Muscle of leg (tissue), 11 donors: Measurements from ENCODE around the gene MSI2. TPM values are rescaled to one million over a fixed set of nuclear protein-coding genes. Genes with fewer than 3 reads are reported as not detected.

Source experiments
- DNase-seq: peaks from one replicate; pipeline ENCODE4 v3.0.0; 2013
- H3K27ac ChIP-seq: one replicate; pipeline ENCODE4 v1.5.1; 2013; ENCODE audit warnings: mild to moderate bottlenecking, low read length, control low read depth
- H3K27me3 ChIP-seq: one replicate; pipeline ENCODE4 v1.6.1; 2013; ENCODE audit warnings: low read length; ENCODE audit not compliant: control insufficient read depth, insufficient read depth
- H3K36me3 ChIP-seq: one replicate; pipeline ENCODE4 v1.6.1; 2013; ENCODE audit warnings: low read length; ENCODE audit not compliant: control insufficient read depth, insufficient read depth
- H3K4me1 ChIP-seq: one replicate; pipeline ENCODE4 v1.6.1; 2013; ENCODE audit warnings: low read length; ENCODE audit not compliant: control insufficient read depth, insufficient read depth
- H3K4me3 ChIP-seq: one replicate; pipeline ENCODE4 v1.5.1; 2013; ENCODE audit warnings: low read length, control low read depth
- H3K9me3 ChIP-seq: replicated peaks from 2 replicates; pipeline ENCODE4 v1.6.1; 2013; ENCODE audit warnings: low read depth, low read length; ENCODE audit not compliant: control insufficient read depth
- WGBS: methylation state at CpG from one replicate; pipeline ENCODE4 v1.1.5; 2013; ENCODE audit warnings: missing lambda C conversion rate; ENCODE audit not compliant: insufficient coverage; 5-methylcytosine and 5-hydroxymethylcytosine counted together
- polyA plus RNA-seq, 8 donors: library from polyadenylated mRNA; unstranded; fragments of 120-200 nt; gene quantifications; one replicate each; pipeline versions ENCODE4 v1.2.1 to v1.2.3, GENCODE V29; 2013; ENCODE audit warnings: inconsistent platforms in 1 of 8, low replicate concordance in 1 of 8; ENCODE audit not compliant: insufficient read length in 8 of 8, insufficient read depth in 1 of 8
- total RNA-seq: library from RNA; stranded (reverse); fragments of 120-200 nt; gene quantifications from one replicate; pipeline ENCODE4 v1.2.4, GENCODE V29; 2013

The MSI2 gene
- total and polyA plus RNA-seq, 9 donors = 21.5 to 32.0 (median 27.4) TPM

- H3K27me3 ChIP-seq = peaks cover 3% of the 10 kb centered on the region
- peak overlapping the region; percentile 62 for H3K27ac ChIP-seq
- H3K36me3 ChIP-seq = no peaks in the 10 kb centered on the region
- WGBS = 31% methylated on average over 11 of the region's 15 CpGs
- H3K9me3 ChIP-seq = no peaks in the 10 kb centered on the region
- H3K4me1 ChIP-seq = peaks cover 50% of the 10 kb centered on the region
- peak; percentile 87 for DNase-seq
- H3K4me3 ChIP-seq = no peak overlapping the region
These were observed 184.4 kb downstream of the MSI2 start for GRCh38 chr17:57440522-57441269.

DNA sequence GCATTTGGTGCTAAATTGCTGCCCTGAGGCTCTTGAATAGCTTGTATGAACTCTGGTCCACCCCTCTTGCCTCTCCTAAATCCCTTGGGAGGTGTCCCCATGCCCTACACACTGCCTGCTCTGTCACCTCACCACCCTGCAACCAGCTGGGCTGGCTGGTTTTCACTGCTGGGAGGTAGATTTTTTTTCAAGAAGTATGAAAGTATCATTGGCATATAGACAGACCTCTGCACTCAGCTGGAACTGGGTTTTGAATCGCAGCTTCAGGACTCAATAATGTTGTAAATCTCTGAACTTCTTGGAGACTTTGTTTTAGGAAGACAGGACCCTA, 184.9 kb downstream of the MSI2 start:
- DNase-seq = no peak
- Histone ChIP-seq H3K9me3 (no peaks in the 10 kb centered on the region), H3K4me3 (no peak overlapping the region), H3K27me3 (peaks cover 3% of the 10 kb centered on the region), H3K4me1 (peaks cover 53% of the 10 kb centered on the region), H3K36me3 (no peaks in the 10 kb centered on the region), H3K27ac (peak overlapping the region; percentile 47)
- WGBS = no CpG with 5 or more reads among the region's 1 CpG

- H3K27me3 ChIP-seq = peaks cover 3% of the 10 kb centered on the region
- H3K4me1 ChIP-seq = peaks cover 56% of the 10 kb centered on the region
- no peaks in the 10 kb centered on the region for H3K9me3 ChIP-seq
- H3K4me3 ChIP-seq = no peak overlapping the region
- no peaks in the 10 kb centered on the region for H3K36me3 ChIP-seq
- no CpG with 5 or more reads among the region's 9 CpGs for WGBS
- peak overlapping the region; percentile 91 for H3K27ac ChIP-seq
- no peak for DNase-seq
These were observed 186.1 kb downstream of the MSI2 start for GRCh38 chr17:57442401-57442823.

DNA sequence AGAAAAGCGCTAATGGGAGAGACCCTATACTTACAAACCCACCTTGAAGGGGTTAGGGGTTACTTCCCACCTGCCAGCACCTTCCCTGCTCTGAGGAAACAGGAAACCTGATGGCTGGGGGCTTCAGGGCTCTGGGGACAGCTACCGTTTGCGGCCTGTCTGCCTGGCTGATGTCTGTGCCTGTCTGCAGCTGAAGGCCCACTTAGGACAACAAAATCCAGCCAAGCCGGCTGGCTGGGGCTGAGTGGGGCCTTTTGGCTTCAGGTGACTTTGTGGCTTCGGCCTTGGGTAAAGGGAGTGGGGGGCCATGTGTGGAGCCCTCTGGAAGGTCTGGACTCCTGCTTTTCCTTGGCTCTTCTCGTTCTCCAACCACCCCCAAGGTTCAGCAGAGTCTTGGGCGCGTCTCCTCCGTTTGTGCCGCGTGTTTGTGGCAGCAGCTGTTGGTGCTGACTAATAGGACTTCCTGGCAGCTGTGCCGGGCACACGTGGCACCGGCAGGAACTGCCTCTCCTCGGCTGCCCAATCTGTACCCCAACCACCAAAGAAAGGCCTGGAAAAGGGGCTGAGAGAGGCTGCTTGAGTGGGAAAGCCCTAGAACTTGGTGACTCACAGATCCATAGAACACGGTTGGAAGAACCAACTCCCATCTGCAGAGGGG, 186.7 kb downstream of the MSI2 start:
- Histone ChIP-seq H3K27me3 (peaks cover 3% of the 10 kb centered on the region), H3K9me3 (no peaks in the 10 kb centered on the region), H3K4me3 (no peak overlapping the region), H3K27ac (peak overlapping the region; percentile 91), H3K4me1 (peaks cover 55% of the 10 kb centered on the region), H3K36me3 (no peaks in the 10 kb centered on the region)
- 60% methylated on average over 9 of the region's 16 CpGs for WGBS
- peak; percentile 75 for DNase-seq

DNA sequence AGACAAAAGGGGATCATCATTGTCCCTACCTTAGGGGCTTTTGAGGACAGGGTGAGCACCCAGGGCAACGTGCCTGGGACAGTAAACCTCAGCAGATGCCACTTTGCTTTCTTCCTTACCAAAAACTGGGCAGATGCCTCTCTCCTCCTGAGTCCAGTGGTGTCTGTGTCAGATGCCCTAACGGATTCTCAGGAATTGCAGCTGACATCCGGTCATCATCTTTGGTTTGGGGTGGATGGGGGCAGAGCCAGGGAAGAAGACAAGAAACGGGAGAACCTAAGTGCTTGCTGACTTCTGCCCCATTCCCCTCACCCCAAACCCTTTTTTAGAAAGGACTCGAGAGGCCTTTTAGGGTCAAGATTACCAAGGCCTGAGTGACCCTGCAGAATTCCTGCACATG, 187.5 kb downstream of the MSI2 start:
- peaks cover 3% of the 10 kb centered on the region for H3K27me3 ChIP-seq
- WGBS = 92% methylated on average over 2 of the region's 5 CpGs
- no peaks in the 10 kb centered on the region for H3K9me3 ChIP-seq
- H3K27ac ChIP-seq = peak overlapping the region; percentile 91
- no peak overlapping the region for H3K4me3 ChIP-seq
- H3K36me3 ChIP-seq = no peaks in the 10 kb centered on the region
- no peak for DNase-seq
- H3K4me1 ChIP-seq = peaks cover 55% of the 10 kb centered on the region

- H3K27ac ChIP-seq = no peak overlapping the region
- no peaks in the 10 kb centered on the region for H3K36me3 ChIP-seq
- no peak for DNase-seq
- 73% methylated on average over 6 of the region's 13 CpGs for WGBS
- H3K4me1 ChIP-seq = peaks cover 51% of the 10 kb centered on the region
- no peak overlapping the region for H3K4me3 ChIP-seq
- no peaks in the 10 kb centered on the region for H3K9me3 ChIP-seq
- peaks cover 3% of the 10 kb centered on the region for H3K27me3 ChIP-seq
These were observed 188.5 kb downstream of the MSI2 start for GRCh38 chr17:57444682-57445450.

- Histone ChIP-seq H3K9me3 (no peaks in the 10 kb centered on the region), H3K4me3 (no peak overlapping the region), H3K36me3 (no peaks in the 10 kb centered on the region), H3K27ac (no peak overlapping the region), H3K27me3 (peaks cover 3% of the 10 kb centered on the region), H3K4me1 (peaks cover 41% of the 10 kb centered on the region)
- no peak for DNase-seq
- 86% methylated on average over 16 of the region's 17 CpGs for WGBS
These were observed 189.6 kb downstream of the MSI2 start for GRCh38 chr17:57445772-57446472.

GRCh38 chr17:57447357-57447989, 191.2 kb downstream of the MSI2 start:
- no peaks in the 10 kb centered on the region for H3K36me3 ChIP-seq
- no peaks in the 10 kb centered on the region for H3K9me3 ChIP-seq
- peaks cover 3% of the 10 kb centered on the region for H3K27me3 ChIP-seq
- 87% methylated on average over 3 of the region's 10 CpGs for WGBS
- no peak overlapping the region for H3K27ac ChIP-seq
- DNase-seq = peak; percentile 39
- peaks cover 34% of the 10 kb centered on the region for H3K4me1 ChIP-seq
- no peak overlapping the region for H3K4me3 ChIP-seq

DNA sequence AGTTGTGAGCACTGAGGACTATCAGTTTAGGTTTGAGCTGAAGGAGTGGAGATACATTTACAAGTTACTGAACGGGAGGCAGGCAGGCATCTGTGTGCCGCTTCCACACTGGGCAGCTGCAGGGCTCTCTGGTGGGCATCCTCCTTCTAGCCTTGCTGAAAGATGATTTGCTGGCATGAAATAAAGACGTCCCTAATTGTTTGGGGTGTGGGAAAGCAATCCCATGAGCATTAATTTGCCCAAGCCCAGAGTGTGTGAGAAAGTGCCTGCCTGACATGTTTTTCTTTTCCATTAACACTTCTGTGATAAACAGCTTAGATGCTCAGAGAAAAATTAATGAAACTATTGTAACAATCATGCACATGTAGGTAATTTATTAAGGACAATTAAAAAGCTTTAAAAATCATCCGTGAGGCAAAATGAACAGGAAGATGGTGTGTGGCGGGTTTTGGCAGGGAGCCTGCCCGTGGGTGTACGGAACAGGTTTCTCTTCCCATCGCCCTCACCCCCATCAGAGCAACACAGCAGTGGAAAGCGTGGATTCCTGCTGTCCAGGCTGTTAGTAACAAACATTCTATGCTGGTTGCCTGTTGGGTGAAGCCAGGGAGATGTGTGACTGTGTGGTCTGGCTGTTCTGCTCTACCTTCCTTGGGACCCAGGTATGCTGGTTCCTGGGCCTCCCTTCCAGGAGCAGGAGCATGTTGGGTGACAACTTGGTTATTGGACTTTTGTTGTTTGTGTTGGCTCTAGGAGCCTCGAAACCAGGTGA, 191.9 kb downstream of the MSI2 start:
- Histone ChIP-seq H3K27ac (no peak overlapping the region), H3K27me3 (peaks cover 3% of the 10 kb centered on the region), H3K36me3 (no peaks in the 10 kb centered on the region), H3K4me3 (no peak overlapping the region), H3K4me1 (peaks cover 27% of the 10 kb centered on the region), H3K9me3 (no peaks in the 10 kb centered on the region)
- DNase-seq = no peak
- WGBS = 90% methylated on average over 3 of the region's 10 CpGs
